Panc1 (cell line): ENCODE results near the gene MBD4. TPM values are rescaled to one million over a fixed set of nuclear protein-coding genes. Genes with fewer than 3 reads are reported as not detected.

ENCODE experiments used
- ATAC-seq: fragments of 200-7000 bp; cut with Tn5 transposase; 2 replicates; pipeline ENCODE4 v1.9.1; 2020; ENCODE audit warnings: mild to moderate bottlenecking, moderate library complexity
- BruUV-seq: library from RNA; stranded (reverse); fragments of 400-500 nt; replicated peaks from 2 replicates; lab custom pipeline; 2021; lab: Mats Ljungman, UMichigan
- CTCF ChIA-PET: fragments of 300-600 bp; sonication (Branson Sonifier 250); formaldehyde crosslinking; loops from one replicate; lab custom pipeline; 2022; ENCODE audit warnings: antibody characterized with exemption; lab: Charles Lee
- POLR2A ChIA-PET: fragments of 300-600 bp; sonication (Branson Sonifier 250); formaldehyde crosslinking; loops from one replicate; lab custom pipeline; 2022; ENCODE audit warnings: antibody characterized with exemption; lab: Charles Lee
- DNase-seq: peaks from one replicate; pipeline ENCODE4 v3.0.0-alpha.2; 2010; ENCODE audit warnings: low read depth, low spot score
- H3K27ac ChIP-seq: 2 replicates; pipeline ENCODE4 v1.5.1; 2011; ENCODE audit warnings: mild to moderate bottlenecking, low read length, inconsistent platforms
- H3K27me3 ChIP-seq: fragments of 200-500 bp; sonication (Bioruptor generic); 2 replicates; pipeline ENCODE4 v1.6.0; 2014; ENCODE audit warnings: low read length, inconsistent platforms; ENCODE audit not compliant: control insufficient read depth, insufficient read depth
- H3K36me3 ChIP-seq: fragments of 200-500 bp; sonication (Bioruptor generic); 2 replicates; pipeline ENCODE4 v1.5.1; 2014; ENCODE audit warnings: inconsistent platforms, mild to moderate bottlenecking, low read length, moderate library complexity; ENCODE audit not compliant: control insufficient read depth, insufficient read depth
- H3K4me1 ChIP-seq: 2 replicates; pipeline ENCODE4 v1.5.1; 2011; ENCODE audit warnings: inconsistent platforms, mild to moderate bottlenecking, low read length, moderate library complexity; ENCODE audit not compliant: control insufficient read depth, insufficient read depth
- H3K4me3 ChIP-seq, 2 experiments: 2 replicates each; pipeline ENCODE4 v1.5.1; 2011 to 2012; ENCODE audit warnings: low read depth in 2 of 2, low read length in 2 of 2, mild to moderate bottlenecking in 2 of 2, inconsistent platforms in 1 of 2, moderate library complexity in 1 of 2
- H3K9me3 ChIP-seq: fragments of 200-500 bp; sonication (Bioruptor generic); 2 replicates; pipeline ENCODE4 v1.5.1; 2014; ENCODE audit warnings: low read depth, mild to moderate bottlenecking, inconsistent platforms, low read length, moderate library complexity; ENCODE audit not compliant: control insufficient read depth, insufficient read depth
- POLR2AphosphoS5 ChIP-seq: IDR thresholded peaks from 2 replicates; pipeline ENCODE4 v1.6.1; 2012; ENCODE audit warnings: mild to moderate bottlenecking, low read depth, low read length, moderate library complexity
- SIN3A ChIP-seq: IDR thresholded peaks from 2 replicates; pipeline ENCODE4 v1.6.1; 2012; ENCODE audit warnings: low read depth, mild to moderate bottlenecking, low read length, moderate library complexity, borderline replicate concordance; ENCODE audit not compliant: insufficient read depth
- TCF7L2 ChIP-seq: IDR thresholded peaks from 2 replicates; pipeline ENCODE4 v1.6.1; 2011; ENCODE audit warnings: mild to moderate bottlenecking, low read depth, low read length, inconsistent platforms
- in situ Hi-C: cut with HindIII; loops from 2 replicates; pipeline ENCODE4 v1.10.0; 2016; ENCODE audit warnings: low sequenced_read_pairs, low pct_unique_long_range_greater_than_20kb
- intact Hi-C: fragments of 100-400 bp; cut with micrococcal nuclease; formaldehyde crosslinking; loops from one replicate; pipeline ENCODE4 v1.10.0; 2022; ENCODE audit not compliant: unreplicated experiment
- total RNA-seq: library from RNA; stranded (reverse); gene quantifications from one replicate; pipeline ENCODE4 v1.2.1, GENCODE V29; 2021; ENCODE audit not compliant: unreplicated experiment
- TF ChIP-seq, protein P1 (sequence below): fragments of 450-650 bp; IDR thresholded peaks from 2 replicates; pipeline ENCODE4 v1.5.1; 2017; ENCODE audit warnings: mild to moderate bottlenecking
- TF ChIP-seq, protein P2 (sequence below), 2 experiments: IDR thresholded peaks; 2 replicates each; pipeline ENCODE4 v1.6.1; 2011 to 2012; ENCODE audit warnings: low read depth in 2 of 2, control low read depth in 1 of 2, low read length in 1 of 2, mild to moderate bottlenecking in 1 of 2, moderate library complexity in 1 of 2; ENCODE audit not compliant: insufficient read depth in 1 of 2

The MBD4 gene
- total RNA-seq, 1 experiment from 2014 or later: 44.7 TPM

DNA sequence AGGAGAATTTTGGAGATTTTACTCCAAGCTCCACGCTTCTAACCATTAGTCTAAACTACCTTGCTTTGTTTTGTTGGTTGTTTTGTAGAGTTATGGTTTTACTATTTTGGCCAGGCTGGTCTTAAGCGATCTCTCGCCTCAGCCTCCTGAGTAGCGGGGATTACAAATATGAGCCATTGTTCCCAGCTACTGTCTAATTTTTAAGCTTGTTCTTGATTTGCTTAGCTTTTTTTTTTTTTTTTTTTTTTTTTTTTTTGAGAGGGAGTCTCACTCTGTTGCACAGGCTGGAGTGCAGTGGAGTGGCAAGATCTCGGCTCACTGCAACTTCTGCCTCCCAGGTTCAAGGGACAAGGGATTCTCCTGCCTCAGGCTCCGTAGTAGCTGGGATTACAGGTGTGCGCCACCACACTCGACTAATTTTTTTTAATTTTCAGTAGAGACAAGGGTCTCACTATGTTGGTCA is 39.8 kb downstream of the MBD4 start:
- Histone ChIP-seq H3K4me3 (peak overlapping the region; percentile 72 to 93), H3K9me3 (no peaks in the 10 kb centered on the region), H3K36me3 (peaks cover 3% of the 10 kb centered on the region; the same call in 1 of the 2 replicates), H3K27ac (peak overlapping the region; percentile 96), H3K4me1 (peaks cover 16% of the 10 kb centered on the region), H3K27me3 (no peaks in the 10 kb centered on the region)
- CTCF ChIA-PET: interaction anchor here (0.6 to 0.8 kb wide), 4 partner anchors 89 to 430 kb away, joined by 4 to 20 read pairs (median 8); no protein-coding TSS in a partner anchor
- DNase-seq: peak; percentile 53
- TSS peak; percentile 100 for BruUV-seq
- peak; percentile 53 for ATAC-seq
- POLR2A ChIA-PET: interaction anchor here (0.6 to 1.2 kb wide), 9 partner anchors 13 to 1802 kb away, joined by 3 to 15 read pairs (median 5); partner anchors contain the start of gene MCM2
- TF ChIP-seq SIN3A (0 out of 2 replicates have a peak, but pooled peaks have one; percentile 72), TCF7L2 (no peak), POLR2AphosphoS5 (peak; percentile 90)
- intact Hi-C loops (no loop called here), in situ Hi-C loops (no loop called here)

DNA sequence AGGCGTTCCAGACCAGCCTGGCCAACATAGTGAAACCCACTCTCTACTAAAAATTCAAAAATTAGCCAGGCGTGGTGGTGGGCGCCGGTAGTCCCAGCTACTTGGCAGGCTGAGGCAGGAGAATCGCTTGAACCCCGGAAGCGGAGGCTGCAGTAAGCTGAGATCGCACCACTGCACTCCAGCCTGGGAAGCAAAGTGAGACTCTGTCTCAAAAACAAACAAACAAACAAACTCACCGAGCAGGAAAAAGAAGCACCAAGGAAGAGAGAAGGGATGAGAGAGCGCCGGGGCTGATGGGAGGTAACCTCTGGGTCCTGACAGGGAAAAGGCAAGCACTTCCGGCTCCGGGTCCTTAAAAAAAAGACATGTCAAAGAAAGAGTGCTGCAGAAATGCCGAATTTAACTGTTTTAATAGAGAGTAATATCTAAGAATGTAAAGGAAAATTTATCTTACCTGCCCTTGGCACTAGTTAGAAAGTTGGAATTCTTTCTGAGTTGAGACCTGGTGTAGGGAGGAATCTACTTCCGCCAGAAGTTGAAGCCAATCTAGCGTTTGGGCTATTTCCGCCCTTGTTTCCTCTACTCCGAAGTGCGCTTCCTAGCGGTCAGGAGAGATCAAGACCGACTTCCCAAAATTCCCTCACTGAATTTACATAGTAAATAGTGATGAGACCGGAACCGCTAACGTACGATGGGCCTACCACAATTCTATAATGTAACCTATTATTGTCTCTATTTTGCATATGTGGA is 40.4 kb downstream of the MBD4 start:
- H3K4me3 ChIP-seq: peak overlapping the region; percentile 72 to 93
- H3K4me1 ChIP-seq: peaks cover 16% of the 10 kb centered on the region
- H3K36me3 ChIP-seq: peaks cover 3% of the 10 kb centered on the region; the same call in 1 of the 2 replicates
- intact Hi-C loops (no loop called here), in situ Hi-C loops (no loop called here)
- ChIA-PET CTCF (interaction anchor here (0.6 to 1.0 kb wide), 5 partner anchors 29 to 431 kb away, joined by 3 to 20 read pairs (median 7); partner anchors contain the start of gene EFCAB12), POLR2A (interaction anchor here (0.6 to 1.2 kb wide), 9 partner anchors 14 to 1801 kb away, joined by 3 to 15 read pairs (median 5); partner anchors contain the start of gene MCM2)
- H3K27ac ChIP-seq: peak overlapping the region; percentile 96
- TF ChIP-seq, protein P1, sequence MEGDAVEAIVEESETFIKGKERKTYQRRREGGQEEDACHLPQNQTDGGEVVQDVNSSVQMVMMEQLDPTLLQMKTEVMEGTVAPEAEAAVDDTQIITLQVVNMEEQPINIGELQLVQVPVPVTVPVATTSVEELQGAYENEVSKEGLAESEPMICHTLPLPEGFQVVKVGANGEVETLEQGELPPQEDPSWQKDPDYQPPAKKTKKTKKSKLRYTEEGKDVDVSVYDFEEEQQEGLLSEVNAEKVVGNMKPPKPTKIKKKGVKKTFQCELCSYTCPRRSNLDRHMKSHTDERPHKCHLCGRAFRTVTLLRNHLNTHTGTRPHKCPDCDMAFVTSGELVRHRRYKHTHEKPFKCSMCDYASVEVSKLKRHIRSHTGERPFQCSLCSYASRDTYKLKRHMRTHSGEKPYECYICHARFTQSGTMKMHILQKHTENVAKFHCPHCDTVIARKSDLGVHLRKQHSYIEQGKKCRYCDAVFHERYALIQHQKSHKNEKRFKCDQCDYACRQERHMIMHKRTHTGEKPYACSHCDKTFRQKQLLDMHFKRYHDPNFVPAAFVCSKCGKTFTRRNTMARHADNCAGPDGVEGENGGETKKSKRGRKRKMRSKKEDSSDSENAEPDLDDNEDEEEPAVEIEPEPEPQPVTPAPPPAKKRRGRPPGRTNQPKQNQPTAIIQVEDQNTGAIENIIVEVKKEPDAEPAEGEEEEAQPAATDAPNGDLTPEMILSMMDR: peak; percentile 97
- peak; percentile 57; the same call in 1 of the 2 replicates for TF ChIP-seq TCF7L2
- TF ChIP-seq, protein P2, sequence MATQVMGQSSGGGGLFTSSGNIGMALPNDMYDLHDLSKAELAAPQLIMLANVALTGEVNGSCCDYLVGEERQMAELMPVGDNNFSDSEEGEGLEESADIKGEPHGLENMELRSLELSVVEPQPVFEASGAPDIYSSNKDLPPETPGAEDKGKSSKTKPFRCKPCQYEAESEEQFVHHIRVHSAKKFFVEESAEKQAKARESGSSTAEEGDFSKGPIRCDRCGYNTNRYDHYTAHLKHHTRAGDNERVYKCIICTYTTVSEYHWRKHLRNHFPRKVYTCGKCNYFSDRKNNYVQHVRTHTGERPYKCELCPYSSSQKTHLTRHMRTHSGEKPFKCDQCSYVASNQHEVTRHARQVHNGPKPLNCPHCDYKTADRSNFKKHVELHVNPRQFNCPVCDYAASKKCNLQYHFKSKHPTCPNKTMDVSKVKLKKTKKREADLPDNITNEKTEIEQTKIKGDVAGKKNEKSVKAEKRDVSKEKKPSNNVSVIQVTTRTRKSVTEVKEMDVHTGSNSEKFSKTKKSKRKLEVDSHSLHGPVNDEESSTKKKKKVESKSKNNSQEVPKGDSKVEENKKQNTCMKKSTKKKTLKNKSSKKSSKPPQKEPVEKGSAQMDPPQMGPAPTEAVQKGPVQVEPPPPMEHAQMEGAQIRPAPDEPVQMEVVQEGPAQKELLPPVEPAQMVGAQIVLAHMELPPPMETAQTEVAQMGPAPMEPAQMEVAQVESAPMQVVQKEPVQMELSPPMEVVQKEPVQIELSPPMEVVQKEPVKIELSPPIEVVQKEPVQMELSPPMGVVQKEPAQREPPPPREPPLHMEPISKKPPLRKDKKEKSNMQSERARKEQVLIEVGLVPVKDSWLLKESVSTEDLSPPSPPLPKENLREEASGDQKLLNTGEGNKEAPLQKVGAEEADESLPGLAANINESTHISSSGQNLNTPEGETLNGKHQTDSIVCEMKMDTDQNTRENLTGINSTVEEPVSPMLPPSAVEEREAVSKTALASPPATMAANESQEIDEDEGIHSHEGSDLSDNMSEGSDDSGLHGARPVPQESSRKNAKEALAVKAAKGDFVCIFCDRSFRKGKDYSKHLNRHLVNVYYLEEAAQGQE (IDR thresholded peaks at IDR 0.05; ENCODE audit: insufficient read depth in 1 of 2, low read depth in 2 of 2, low read length in 1 of 2): no peak
- peak; percentile 47; the same call in 1 of the 2 replicates for TF ChIP-seq SIN3A
- no peak; the same call in 1 of the 2 replicates for TF ChIP-seq POLR2AphosphoS5
- DNase-seq: peak; percentile 98
- peak; percentile 94 for ATAC-seq
- BruUV-seq: no TSS peak
- H3K27me3 ChIP-seq: no peaks in the 10 kb centered on the region
- H3K9me3 ChIP-seq: no peaks in the 10 kb centered on the region
